NCI-H1417 treated with DMSO at 0.1 percent for 48 hours (cell line): ENCODE measurements around the gene AJM1.
"Not testable (repeated sequence)": the region's sequence is repeated elsewhere in the genome, so short reads cannot be mapped to it uniquely, and the experiment has no call there.

ENCODE experiments used
- DNase-seq: peaks from one replicate; lab custom pipeline; 2025; lab: John Stamatoyannopoulos, UW

AJM1 gene

DNA sequence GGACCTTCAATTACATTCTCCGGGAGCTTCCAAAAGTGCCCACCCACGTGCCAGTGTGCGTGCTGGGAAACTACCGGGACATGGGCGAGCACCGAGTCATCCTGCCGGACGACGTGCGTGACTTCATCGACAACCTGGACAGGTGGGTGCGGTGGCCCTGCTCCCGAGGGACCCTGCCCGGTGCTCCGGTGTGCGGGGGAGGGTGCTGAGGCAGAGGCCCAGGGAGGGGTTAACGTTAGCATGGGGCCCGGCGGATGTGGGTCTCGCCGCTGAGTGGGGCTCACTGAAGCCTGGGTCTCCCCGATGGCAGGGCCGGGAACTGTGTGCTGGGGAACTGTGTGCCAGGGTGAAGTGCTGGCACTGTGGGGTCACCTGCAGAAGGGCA lies 10.6 kb upstream of the AJM1 start:
- DNase-seq: no peak

GRCh38 chr9:136832581-136832980 lies 9.7 kb upstream of the AJM1 start:
- DNase-seq: no peak

DNA sequence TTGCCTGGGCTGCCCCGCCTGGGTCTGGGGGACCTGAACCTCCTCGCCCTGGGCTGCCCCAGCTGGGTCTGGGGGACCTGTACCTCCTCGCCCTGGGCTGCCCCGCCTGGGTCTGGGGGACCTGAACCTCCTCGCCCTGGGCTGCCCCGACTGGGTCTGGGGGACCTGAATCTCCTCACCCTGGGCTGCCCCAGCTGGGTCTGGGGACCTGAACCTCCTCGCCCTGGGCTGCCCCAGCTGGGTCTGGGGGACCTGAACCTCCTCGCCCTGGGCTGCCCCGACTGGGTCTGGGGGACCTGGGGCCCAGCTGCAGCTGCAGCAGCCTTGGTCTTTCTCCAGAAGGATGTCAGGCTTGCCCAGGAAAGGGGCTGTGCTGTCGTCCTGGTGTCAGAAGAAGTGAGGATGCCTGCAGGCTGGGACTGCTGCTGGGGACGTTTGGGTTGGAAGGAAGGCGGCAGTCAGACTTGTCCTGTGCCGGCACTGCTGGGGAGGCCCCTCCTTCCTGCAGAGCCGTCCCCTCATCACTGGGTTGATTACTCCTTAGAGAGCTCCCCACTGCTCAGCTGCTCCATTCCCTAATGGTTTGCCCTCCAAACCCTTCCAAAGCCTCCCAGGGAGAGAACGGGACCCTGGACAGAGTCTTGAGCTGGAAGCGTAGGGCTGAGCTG lies 8.8 kb upstream of the AJM1 start:
- not testable (repeated sequence) for DNase-seq

DNA sequence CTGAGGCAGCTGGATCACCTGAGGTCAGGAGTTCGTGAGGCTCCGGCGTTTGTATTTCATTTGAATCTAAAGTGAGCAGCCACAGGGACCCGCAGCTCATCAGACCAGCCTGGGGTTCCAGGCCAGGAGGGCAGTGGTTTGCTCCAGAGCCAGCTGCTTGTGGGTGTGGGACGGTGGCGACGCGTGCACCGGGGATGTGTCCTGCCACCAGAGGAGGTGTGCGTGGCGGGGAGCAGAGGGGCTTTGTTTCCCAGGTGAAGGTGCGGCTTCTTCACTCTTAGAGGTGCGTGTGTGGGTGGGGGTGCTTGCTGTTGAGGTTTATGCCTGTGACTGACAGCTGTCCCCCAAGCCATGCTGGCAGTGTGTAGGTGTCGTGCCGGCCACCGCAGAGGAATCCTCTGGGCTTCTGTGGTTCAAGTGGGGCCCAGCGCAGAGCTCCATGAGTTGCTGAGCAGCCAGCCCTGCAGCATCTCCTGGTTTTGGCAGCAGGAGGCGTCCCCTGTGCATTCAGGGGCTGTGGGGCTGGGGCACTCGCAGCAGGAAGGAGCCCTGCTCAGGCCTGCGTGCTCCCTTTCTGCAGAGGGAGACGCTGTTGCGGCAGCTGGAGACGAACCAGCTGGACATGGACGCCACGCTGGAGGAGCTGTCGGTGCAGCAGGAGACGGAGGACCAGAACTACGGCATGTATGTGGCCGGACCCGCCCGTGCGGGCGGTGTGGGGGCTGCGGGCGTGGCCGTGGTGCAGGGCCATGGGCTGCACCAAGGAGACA lies 6.9 kb upstream of the AJM1 start:
- no peak for DNase-seq

GRCh38 chr9:136835932-136836904 lies 6.1 kb upstream of the AJM1 start:
- DNase-seq: no peak

DNA sequence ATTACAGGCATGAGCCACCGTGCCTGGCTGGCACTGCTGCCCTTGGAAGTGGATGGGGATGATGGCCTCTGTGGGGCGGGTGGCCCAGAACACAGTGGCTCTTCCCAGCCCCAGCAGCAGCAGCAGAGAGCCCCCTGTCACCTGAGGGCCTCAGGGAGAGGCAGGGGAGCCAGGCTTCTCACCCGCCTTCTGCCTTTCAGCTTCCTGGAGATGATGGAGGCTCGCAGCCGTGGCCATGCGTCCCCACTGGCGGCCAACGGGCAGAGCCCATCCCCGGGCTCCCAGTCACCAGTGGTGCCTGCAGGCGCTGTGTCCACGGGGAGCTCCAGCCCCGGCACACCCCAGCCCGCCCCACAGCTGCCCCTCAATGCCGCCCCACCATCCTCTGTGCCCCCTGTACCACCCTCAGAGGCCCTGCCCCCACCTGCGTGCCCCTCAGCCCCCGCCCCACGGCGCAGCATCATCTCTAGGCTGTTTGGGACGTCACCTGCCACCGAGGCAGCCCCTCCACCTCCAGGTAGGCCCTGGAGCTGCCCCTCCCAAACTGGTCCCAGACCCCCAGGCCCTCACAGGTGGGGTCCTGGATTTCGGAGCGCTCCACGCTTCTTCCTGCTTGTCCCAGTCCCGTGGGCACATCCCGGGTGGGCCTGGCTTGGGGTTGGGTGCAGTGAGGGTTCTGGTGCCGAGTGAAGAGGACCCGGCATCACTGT lies 5.0 kb upstream of the AJM1 start:
- DNase-seq: no peak

DNA sequence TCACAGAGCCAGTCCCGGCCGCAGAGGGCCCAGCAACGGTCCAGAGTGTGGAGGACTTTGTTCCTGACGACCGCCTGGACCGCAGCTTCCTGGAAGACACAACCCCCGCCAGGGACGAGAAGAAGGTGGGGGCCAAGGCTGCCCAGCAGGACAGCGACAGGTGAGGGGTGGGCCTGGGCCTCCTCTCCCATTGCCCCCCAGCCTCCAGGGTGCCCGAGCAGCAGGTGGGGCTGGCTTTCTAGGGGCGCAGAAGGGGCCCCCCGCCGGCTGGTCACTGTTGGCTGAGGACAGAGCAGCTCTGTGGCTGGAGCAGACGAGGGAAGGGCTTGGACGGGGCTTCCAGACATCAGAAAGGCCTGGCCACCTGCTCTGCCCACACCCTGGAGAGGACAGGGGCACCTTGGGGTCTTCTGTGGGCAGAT lies 4.4 kb upstream of the AJM1 start:
- not testable (repeated sequence) for DNase-seq

DNA sequence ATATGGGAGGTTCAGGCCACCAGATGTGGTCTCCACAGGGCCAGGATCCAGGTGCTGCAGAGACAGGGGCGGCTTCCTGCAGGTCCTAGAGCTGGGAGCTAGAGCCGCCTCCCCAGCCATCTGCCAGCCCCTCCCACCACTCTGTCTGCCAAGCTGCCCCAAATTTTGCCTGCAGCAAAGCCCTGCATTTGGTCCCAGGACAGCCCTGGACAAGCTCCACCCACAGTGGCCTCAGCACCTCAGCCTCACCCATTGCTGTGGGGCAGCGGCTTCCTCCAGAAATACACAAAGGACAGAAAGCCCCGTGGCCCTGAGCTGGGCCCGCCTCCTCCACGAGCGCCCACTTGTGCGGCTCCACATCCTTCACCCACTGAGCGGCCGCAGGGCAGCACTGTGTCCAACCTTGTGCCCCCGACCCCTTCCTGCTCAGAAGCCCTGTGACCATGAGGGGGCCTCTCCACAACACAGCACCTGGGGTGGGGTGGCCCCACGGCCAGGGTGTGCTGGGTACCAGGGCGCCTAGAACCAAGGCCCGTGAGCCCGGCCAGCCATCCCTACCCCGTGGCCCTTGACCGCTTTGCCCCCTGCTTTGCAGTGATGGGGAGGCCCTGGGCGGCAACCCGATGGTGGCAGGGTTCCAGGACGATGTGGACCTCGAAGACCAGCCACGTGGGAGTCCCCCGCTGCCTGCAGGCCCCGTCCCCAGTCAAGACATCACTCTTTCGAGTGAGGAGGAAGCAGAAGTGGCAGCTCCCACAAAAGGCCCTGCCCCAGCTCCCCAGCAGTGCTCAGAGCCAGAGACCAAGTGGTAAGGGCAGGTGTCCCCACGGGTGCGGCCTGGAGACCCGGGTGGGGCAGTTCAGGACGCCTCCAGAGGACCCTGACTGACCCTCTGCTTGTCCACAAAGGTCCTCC lies 3.7 kb upstream of the AJM1 start:
- no peak for DNase-seq

DNA sequence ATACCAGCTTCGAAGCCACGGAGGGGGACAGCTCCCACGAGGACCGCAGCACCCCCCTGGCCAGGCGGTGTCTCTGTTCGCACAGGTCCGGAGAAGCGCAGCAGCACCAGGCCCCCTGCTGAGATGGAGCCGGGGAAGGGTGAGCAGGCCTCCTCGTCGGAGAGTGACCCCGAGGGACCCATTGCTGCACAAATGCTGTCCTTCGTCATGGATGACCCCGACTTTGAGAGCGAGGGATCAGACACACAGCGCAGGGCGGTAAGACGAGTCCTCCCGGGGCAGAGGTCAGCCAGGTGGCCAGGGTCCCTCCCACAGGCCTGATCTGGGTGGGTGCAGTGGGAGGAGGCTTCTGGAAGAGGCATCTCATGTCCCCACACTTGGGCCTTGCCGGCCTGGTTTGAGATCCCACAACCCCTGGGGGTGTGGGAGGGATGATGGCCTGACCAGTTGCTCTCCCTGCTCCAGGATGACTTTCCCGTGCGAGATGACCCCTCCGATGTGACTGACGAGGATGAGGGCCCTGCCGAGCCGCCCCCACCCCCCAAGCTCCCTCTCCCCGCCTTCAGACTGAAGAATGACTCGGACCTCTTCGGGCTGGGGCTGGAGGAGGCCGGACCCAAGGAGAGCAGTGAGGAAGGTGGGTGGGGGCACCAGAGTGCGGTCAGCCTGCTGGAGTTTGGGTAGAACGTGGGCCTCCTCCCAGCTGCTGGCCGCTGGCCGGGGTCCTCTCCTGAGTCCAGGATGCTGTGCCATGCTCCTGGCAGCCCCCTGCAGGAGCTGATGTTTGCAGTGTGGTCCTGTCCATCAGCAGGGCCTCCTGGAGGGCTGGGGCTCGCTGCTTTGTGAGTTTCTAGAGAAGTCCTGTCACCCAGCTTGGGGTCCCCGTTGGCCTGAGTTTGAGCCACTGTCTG lies 2.8 kb upstream of the AJM1 start:
- no peak for DNase-seq

- no peak for DNase-seq
Measured at GRCh38 chr9:136840140-136840876, 2.0 kb upstream of the AJM1 start.

DNA sequence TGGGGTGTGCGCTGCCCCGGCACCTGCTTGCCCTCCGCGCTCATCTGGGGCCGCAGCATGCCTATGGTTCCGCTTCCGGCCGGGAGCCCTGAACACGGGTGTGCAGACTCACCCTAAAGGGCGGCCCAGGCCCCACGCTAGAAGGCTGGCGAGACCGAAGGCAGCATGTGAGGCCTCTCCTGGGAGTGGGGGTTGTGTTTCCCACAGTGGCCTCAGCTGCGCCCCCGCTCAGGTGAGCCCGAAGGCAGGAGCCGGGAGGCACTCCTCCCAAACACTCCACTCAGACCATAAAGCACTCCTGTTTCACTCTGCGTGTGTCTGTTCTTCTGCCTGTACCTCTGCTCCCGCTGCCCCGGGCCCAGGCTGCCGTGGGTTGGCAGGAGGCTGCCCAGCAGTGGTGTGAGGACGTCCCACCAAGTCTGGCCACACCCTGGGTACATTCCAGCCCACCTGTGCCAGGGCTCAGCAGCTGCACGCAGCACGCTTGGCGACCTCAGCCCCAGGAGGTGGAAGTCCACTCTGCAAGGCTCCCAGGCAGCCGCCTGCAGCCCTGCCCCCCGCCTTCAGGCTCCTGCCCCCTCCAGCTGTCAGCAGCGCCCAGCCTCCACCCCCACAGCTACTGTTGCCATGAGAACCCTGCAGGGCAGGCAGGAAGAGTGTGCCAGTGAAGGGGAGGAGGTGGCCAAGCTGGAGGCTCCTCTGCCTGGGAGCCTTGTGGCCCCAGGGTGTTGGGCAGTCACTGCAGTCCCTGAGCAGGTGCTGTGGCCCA lies 1.2 kb upstream of the AJM1 start:
- DNase-seq: peak; percentile 45

DNA sequence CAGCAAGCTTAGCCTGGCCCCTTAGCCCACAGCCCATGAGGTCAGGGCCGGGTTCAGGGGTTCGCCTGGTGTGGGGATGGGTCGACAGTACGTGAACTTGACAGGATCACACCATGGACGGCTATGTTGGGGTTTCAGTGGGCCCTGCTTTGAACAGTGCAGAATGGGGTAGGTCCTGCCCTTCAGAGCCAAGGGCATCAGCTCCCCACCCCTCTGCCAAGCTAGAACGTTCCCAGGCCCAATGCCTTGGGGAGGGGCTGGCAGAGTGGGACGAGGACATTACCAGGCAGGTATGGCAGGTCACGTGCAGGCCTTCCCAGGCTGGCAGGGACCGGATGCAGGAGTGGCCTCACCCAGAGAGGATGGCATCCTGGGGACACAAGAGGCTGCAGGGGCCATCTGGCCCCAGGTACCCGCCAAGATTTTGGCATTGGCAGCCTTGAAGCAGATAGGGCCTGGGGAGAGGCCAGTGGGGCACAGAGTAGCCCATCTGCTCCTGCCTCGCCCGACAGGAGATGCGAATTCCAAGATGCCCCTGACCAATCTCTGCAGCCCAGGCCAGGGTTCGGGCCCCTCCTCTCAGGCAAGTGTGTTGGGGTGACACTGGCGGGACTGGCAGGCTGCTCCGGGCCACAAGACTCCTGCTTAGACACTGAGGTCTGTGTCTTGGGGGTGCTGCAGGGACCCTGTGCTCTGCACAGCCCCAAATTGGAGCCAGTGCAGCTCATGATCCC lies 465 bp upstream of the AJM1 start:
- DNase-seq: not testable (repeated sequence)

DNA sequence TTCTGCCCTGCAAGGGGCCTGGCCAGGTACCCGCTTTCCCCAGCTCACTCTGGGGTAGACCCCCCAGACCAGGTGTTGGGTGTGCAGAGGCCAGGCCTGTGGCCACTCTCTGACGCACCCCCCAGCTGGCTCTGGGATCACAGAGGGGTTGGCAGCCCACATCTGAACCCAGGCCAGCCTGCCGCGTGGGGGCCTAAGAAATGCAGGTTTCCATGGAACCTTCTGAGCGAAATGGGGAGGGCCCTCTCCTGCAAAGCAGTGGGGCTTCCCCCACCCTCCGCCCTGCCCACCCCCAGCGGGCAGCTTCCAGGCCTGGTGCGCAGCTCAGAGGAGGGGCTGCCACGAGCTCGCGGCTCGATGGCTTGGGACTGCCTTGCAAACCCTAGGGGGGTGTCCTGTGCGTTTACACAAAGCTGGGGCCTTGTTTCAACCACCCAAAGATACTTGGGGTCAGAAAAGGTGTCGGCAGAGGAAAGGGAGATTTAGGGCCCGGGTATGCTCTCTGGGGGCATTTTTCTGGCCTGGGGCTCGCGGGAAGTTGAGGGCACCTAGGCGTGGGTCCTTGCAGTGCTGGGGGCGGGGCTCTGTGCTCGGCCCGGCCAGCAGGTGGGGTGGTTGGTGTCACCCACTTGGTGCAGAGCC lies 1.0 kb downstream of the AJM1 start:
- not testable (repeated sequence) for DNase-seq

DNA sequence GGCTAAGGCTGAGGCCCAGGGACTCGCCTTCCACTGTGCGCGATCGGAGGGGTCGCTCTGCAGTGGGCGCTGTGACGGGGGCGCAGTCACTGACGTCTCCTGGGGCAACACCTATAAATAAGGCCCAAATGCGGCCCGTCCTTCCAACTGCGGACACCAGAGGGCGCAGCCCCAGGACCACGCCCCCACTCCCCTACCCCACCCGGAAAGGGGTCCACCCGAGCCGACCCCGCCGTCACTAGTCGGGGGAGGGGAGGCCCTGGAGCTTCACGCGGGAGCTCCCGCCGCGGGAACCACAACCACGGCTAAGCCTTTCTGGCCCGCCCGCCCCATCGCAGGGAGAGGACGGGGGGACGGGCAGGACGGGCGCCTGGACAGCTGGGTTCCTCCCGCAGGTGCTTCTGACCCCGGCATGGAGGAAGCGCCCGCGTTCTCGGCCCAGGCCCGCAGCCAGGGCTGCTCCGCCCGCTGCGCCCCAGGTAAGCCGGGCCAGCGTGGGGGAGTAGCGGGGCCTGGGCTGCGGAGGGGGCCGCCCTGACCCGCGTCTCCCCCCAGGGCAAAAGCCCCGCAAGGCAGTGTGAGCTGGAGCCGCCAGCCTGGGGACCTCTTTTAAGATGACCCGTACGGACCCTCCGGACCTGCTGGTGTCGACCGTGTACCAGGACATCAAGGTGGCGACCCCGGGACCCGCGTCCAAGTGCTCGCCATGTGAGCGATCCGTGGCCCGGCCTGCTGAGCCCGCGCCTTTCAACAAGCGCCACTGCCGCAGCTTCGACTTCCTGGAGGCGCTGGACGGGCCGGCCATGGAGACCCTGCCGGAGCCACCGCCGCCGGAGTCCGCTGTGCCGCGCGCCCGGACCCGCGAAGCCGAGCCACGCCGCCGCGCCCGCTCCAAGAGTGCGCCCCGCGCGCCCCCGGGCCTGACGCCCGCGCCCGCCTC lies 1.8 kb downstream of the AJM1 start:
- not testable (repeated sequence) for DNase-seq

DNA sequence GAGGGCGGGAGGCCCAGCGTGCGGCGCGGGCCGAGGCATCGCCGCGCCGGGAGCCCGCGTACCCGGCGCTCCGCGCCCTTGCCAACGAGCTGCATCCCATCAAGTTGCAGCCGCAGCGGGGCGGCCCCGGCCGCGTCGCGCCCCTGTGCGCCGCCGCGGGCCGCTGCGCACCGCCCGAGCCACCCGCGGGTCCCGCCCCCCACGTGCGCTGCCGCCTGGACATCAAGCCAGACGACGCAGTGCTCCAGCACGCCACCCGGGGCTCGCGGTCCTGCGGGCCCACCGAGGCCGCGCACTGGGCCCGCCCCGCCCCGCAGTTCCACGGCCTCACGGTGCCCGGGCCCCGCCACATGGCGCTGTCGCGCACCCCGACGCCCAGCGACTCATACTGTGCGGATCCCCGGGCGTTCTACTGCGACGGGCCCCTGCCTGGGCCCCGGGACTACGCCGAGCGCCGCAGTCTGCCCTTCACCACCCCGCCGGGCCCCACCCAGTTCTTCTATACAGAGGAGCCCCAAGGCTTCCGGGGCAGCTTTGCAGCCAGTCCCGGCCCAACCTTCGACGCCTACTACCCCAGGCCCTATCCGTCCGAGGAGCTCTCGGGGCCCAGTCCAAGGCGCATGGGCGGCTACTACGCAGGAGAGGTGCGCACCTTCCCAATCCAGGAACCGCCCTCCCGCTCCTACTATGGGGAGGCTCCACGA lies 2.6 kb downstream of the AJM1 start:
- no peak for DNase-seq
